ENCODE results near the gene PSMG4.

Gene PSMG4

GRCh38 chr6:3226481-3227362, 32.0 kb upstream of the PSMG4 start:
- peak overlapping the region; percentile 9; the same call in 1 of the 2 replicates for H3K4me3 ChIP-seq (replicated peaks; ENCODE audit: insufficient read depth, low read length)

DNA sequence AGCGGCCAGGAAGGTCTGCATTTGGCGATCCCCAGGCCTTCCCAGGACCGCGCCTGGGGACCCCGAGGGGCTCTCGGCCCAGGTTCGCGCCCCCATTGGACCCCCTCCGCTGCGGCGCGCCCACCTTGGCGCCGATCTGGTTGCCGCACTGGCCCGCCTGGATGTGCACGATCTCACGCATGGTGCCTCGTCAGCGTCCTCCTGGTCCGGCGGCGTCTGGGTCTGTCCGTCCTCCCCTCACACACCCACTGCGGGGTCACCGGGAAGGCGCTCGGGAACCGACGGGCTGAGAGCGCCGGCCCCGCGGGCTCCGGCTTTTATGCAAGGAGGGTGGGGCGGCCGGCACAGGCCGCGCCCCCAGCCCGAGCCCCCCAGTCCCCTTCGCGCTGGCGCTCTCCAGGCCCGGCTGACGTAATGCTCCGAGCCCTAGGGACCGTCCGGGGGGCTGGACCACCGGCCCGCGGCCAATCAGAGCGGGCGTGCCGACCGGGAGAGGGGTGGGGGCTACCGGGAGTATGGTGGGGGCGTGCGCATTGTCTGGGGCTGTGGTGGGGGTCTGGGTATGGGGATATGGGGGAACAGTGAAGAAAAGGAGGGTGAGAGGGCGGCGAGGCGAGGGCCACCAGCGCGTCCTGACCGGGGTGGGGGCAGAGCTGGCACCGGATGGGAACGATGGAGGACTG, 31.2 kb upstream of the PSMG4 start, which contains the start of gene TUBB2B:
Gene TUBB2B, minus strand, starts transcription at position 291 of the 683 bp plus-strand sequence. Its CDS starts 110 bp downstream, at position 181.
- H3K27ac ChIP-seq (replicated peaks), result no peak within 1 kb of the TSS
- peak within 1 kb of the TSS; percentile 9; the same call in 1 of the 2 replicates for H3K4me3 ChIP-seq (replicated peaks; ENCODE audit: insufficient read depth, low read length)
- peaks cover 82% of the 10 kb centered on the region for H3K27me3 ChIP-seq (ENCODE audit: insufficient read depth, poor library complexity, severe bottlenecking)
- DNase-seq (ENCODE audit: low read depth in 1 of 2, low spot score in 1 of 2), result no peak
- TF ChIP-seq, protein P1, sequence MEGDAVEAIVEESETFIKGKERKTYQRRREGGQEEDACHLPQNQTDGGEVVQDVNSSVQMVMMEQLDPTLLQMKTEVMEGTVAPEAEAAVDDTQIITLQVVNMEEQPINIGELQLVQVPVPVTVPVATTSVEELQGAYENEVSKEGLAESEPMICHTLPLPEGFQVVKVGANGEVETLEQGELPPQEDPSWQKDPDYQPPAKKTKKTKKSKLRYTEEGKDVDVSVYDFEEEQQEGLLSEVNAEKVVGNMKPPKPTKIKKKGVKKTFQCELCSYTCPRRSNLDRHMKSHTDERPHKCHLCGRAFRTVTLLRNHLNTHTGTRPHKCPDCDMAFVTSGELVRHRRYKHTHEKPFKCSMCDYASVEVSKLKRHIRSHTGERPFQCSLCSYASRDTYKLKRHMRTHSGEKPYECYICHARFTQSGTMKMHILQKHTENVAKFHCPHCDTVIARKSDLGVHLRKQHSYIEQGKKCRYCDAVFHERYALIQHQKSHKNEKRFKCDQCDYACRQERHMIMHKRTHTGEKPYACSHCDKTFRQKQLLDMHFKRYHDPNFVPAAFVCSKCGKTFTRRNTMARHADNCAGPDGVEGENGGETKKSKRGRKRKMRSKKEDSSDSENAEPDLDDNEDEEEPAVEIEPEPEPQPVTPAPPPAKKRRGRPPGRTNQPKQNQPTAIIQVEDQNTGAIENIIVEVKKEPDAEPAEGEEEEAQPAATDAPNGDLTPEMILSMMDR (IDR thresholded peaks at IDR 0.05; ENCODE audit: insufficient read depth, low read length), result no peak
- TF ChIP-seq, protein P2, sequence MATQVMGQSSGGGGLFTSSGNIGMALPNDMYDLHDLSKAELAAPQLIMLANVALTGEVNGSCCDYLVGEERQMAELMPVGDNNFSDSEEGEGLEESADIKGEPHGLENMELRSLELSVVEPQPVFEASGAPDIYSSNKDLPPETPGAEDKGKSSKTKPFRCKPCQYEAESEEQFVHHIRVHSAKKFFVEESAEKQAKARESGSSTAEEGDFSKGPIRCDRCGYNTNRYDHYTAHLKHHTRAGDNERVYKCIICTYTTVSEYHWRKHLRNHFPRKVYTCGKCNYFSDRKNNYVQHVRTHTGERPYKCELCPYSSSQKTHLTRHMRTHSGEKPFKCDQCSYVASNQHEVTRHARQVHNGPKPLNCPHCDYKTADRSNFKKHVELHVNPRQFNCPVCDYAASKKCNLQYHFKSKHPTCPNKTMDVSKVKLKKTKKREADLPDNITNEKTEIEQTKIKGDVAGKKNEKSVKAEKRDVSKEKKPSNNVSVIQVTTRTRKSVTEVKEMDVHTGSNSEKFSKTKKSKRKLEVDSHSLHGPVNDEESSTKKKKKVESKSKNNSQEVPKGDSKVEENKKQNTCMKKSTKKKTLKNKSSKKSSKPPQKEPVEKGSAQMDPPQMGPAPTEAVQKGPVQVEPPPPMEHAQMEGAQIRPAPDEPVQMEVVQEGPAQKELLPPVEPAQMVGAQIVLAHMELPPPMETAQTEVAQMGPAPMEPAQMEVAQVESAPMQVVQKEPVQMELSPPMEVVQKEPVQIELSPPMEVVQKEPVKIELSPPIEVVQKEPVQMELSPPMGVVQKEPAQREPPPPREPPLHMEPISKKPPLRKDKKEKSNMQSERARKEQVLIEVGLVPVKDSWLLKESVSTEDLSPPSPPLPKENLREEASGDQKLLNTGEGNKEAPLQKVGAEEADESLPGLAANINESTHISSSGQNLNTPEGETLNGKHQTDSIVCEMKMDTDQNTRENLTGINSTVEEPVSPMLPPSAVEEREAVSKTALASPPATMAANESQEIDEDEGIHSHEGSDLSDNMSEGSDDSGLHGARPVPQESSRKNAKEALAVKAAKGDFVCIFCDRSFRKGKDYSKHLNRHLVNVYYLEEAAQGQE (IDR thresholded peaks at IDR 0.05; ENCODE audit: insufficient replicate concordance, low read depth), result no peak
- TF ChIP-seq GABPA (IDR thresholded peaks at IDR 0.05; ENCODE audit: low read depth) (no peak), SPI1 (IDR thresholded peaks at IDR 0.05; ENCODE audit: borderline replicate concordance, low read depth) (no peak), POLR2AphosphoS5 (IDR thresholded peaks at IDR 0.05; ENCODE audit: low read depth) (no peak)

More at GRCh38 chr6:3226481-3227362, 32.0 kb upstream of the PSMG4 start:
- H3K27me3 ChIP-seq (ENCODE audit: insufficient read depth, poor library complexity, severe bottlenecking), result peaks cover 74% of the 10 kb centered on the region
- peak; percentile 43; the same call in 1 of the 2 replicates for TF ChIP-seq SPI1 (IDR thresholded peaks at IDR 0.05; ENCODE audit: borderline replicate concordance, low read depth)
- TF ChIP-seq POLR2AphosphoS5 (IDR thresholded peaks at IDR 0.05; ENCODE audit: low read depth), result no peak
- peak in 1 of 2 experiments; percentile 62 for DNase-seq (ENCODE audit: low read depth in 1 of 2, low spot score in 1 of 2)
- H3K27ac ChIP-seq (replicated peaks), result no peak overlapping the region

GRCh38 chr6:3228046-3228671, 30.6 kb upstream of the PSMG4 start:
- Histone ChIP-seq H3K27ac (replicated peaks) (no peak overlapping the region), H3K27me3 (ENCODE audit: insufficient read depth, poor library complexity, severe bottlenecking) (peaks cover 87% of the 10 kb centered on the region), H3K4me3 (replicated peaks; ENCODE audit: insufficient read depth, low read length) (no peak overlapping the region)
- TF ChIP-seq, protein P2 (IDR thresholded peaks at IDR 0.05; ENCODE audit: insufficient replicate concordance, low read depth), result no peak
- TF ChIP-seq, protein P1 (IDR thresholded peaks at IDR 0.05; ENCODE audit: insufficient read depth, low read length), result no peak
- TF ChIP-seq SPI1 (IDR thresholded peaks at IDR 0.05; ENCODE audit: borderline replicate concordance, low read depth) (no peak), GABPA (IDR thresholded peaks at IDR 0.05; ENCODE audit: low read depth) (no peak), POLR2AphosphoS5 (IDR thresholded peaks at IDR 0.05; ENCODE audit: low read depth) (no peak)
- DNase-seq (ENCODE audit: low read depth in 1 of 2, low spot score in 1 of 2), result no peak

Measured in HL-60 (cell line).